Liver (tissue), 2 donors: ENCODE results near the gene SETD7.

Source experiments
- CTCF ChIP-seq: fragments of 150-350 bp; IDR thresholded peaks from 2 replicates; pipeline ENCODE4 v1.5.1; 2017; ENCODE audit warnings: improper control_type of control experiment, low read depth, low read length; ENCODE audit not compliant: missing input control
- MAX ChIP-seq: IDR thresholded peaks from 2 replicates; pipeline ENCODE4 v1.6.1; 2016; ENCODE audit warnings: antibody characterized with exemption
- donor health status: healthy.

GRCh38 chr4:139554893-139555704 is 920 bp downstream of the SETD7 start:
- no peak for TF ChIP-seq CTCF
- TF ChIP-seq MAX = peak; percentile 81
